Coronary artery (tissue), 2 donors: Measurements from ENCODE around the gene MAGEA4.
"Not testable (repeated sequence)": the region's sequence is repeated elsewhere in the genome, so short reads cannot be mapped to it uniquely, and the experiment has no call there.

Experiments
- DNase-seq: peaks from one replicate; pipeline ENCODE4 v3.0.0-alpha.2; 2017; ENCODE audit warnings: low spot score
- H3K27ac ChIP-seq, 2 donors: fragments of 200-600 bp; sonication (generic); one replicate each; pipeline ENCODE4 v1.5.1; 2016 to 2019
- H3K4me3 ChIP-seq: fragments of 200-600 bp; sonication (generic); 2 replicates; pipeline ENCODE4 v1.5.1; 2016; ENCODE audit warnings: mild to moderate bottlenecking, moderate library complexity
- TF ChIP-seq, protein P1 (sequence below): fragments of 200-600 bp; sonication (generic); IDR thresholded peaks from one replicate; pipeline ENCODE4 v1.5.1; 2019; ENCODE audit warnings: antibody characterized with exemption

The MAGEA4 gene

DNA sequence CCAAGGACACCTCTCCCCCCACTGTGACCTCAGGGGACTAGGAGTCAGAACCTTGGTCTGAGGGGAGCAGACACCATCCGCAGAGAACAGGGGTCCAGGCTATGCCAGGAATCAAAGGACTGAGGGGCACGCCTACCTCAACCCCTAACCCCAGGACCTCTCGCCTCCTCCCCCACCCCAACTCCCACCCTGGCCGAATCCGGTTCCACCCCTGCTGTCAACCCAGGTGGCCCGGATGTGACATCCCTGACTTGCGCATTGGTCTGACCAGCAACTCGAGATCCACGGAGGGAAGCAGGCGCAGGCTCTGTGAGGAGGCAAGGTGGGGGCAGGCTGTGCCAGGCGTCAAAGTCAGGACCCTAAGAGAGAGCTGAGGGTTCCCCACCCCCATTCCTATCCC, 468 bp upstream of the MAGEA4 start:
- DNase-seq: no peak
- no peak overlapping the region for H3K4me3 ChIP-seq
- H3K27ac ChIP-seq: no peak overlapping the region
- TF ChIP-seq, protein P1, sequence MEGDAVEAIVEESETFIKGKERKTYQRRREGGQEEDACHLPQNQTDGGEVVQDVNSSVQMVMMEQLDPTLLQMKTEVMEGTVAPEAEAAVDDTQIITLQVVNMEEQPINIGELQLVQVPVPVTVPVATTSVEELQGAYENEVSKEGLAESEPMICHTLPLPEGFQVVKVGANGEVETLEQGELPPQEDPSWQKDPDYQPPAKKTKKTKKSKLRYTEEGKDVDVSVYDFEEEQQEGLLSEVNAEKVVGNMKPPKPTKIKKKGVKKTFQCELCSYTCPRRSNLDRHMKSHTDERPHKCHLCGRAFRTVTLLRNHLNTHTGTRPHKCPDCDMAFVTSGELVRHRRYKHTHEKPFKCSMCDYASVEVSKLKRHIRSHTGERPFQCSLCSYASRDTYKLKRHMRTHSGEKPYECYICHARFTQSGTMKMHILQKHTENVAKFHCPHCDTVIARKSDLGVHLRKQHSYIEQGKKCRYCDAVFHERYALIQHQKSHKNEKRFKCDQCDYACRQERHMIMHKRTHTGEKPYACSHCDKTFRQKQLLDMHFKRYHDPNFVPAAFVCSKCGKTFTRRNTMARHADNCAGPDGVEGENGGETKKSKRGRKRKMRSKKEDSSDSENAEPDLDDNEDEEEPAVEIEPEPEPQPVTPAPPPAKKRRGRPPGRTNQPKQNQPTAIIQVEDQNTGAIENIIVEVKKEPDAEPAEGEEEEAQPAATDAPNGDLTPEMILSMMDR: no peak

DNA sequence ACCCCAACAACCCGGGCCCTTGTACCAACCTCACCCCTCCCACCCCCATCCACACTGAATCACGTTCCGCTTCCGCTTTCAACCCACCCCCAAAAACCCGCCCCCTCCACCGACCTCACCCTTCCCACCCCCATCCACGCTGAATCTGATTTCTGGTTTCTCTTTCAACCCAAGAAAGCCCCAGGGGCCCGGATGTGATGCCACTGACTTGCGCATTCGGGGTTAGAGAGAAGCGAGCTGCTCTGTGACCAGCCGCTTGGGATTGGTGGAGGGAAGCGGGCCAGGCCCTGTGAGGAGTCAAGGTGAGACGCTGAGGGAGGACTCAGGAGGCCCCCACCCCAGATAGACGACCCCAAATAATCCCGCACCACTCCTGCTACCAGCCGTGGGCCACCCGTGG, 6.0 kb downstream of the MAGEA4 start:
- H3K4me3 ChIP-seq, DNase-seq, H3K27ac ChIP-seq: not testable (repeated sequence)

DNA sequence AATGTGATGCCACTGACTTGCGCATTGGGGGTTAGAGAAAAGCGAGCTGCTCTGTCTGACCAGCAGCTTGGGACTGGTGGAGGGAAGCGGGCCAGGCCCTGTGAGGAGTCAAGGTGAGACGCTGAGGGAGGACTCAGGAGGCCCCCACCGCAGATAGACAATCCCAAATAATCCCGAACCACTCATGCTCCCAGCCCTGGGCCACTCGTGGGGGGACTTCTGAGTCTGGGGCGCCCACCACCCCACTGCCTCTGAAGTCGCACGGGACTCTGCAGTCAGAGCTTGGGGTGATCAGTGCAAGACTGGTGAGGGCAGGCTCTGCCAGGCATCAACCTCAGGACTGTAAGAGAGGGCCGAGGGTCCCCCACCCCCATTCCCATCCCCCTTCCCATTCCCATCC, 6.9 kb downstream of the MAGEA4 start:
- DNase-seq: no peak
- no peak overlapping the region for H3K4me3 ChIP-seq
- TF ChIP-seq, protein P1: no peak

DNA sequence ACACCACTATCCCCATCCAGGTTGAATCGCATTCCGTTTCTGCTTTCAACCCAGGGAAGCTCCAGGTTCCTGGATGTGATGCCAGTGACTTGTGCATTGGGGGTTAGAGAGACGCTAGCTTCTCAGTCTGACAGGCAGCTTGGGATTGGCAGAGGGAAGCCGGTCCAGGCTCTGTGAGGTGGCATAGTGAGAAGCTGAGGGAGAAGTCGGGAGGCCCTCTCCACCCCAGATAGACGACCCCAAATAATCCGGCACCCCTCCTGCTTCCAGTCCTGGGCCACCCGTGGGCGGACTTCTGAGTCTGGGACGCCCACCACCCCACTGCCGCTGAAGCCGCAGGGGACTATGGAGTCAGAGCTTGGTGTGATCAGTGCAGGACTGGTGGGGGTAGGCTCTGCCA, 7.4 kb downstream of the MAGEA4 start:
- no peak overlapping the region for H3K4me3 ChIP-seq
- no peak overlapping the region for H3K27ac ChIP-seq
- TF ChIP-seq, protein P1: no peak
- DNase-seq: no peak

More for the DNA sequence above, 6.9 kb downstream of the MAGEA4 start:
- H3K27ac ChIP-seq: no peak overlapping the region

DNA sequence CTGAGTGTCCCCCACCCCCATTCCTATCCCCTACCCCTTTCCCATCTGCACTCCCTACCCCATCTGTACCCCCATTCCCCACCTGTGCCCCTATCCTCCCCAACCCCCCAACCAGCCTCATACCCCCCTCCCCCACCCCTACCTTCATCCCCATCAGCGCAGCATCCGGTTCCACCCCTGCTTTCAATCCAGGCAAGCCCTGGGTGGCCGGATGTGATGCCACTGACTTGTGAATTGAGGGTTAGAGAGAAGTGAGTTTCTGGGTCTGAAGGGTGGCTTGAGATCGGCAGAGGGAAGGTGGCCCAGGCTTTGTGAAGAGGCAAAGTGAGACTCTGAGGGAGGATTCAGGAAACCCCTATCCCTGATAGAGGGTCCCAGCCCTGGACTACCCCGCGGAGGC, 7.8 kb downstream of the MAGEA4 start:
- TF ChIP-seq, protein P1: no peak
- Histone ChIP-seq H3K4me3 (no peak overlapping the region), H3K27ac (no peak overlapping the region)
- DNase-seq: no peak

DNA sequence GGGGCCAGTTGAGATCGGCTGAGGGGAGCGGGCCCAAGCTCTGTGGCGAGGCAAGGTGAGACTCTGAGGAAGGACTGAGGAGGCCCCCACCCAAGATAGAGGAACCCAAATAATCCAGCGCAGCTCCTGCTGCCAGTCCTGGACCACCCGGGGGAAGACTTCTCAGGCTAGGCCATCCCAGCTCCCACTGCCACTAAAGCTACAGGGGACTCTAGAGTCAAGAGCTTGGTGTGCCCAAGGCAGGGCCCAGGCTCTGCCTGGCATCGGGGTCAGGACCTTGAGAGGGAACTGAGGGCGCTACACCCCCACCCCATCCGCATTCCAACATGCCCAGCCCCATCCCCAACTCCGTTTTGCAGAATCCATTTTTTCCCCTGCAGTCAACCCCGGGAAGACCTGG, 8.6 kb downstream of the MAGEA4 start:
- no peak for DNase-seq
- Histone ChIP-seq H3K27ac (no peak overlapping the region), H3K4me3 (no peak overlapping the region)
- TF ChIP-seq, protein P1: no peak

DNA sequence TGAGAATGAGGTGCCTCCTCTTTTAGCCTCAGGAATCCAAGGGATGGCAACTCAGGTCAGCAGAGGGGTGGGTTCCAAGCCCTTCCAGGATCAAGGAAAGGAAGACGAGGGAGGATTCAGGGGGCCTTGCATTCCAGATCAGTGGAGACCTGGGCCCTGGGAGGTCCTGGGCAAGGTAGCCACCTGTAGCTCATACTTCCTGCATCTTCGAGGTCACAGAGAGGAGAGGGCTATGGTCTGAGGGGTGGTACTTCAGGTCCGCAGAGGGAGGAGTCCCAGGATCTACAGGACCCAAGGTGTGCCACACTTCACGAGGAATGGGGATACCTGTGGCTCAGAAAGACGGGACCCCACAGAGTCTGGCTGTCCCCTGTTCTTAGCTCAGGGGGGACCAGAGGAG, 9.2 kb downstream of the MAGEA4 start:
- TF ChIP-seq, protein P1: no peak
- Histone ChIP-seq H3K27ac (no peak overlapping the region), H3K4me3 (no peak overlapping the region)
- no peak for DNase-seq

DNA sequence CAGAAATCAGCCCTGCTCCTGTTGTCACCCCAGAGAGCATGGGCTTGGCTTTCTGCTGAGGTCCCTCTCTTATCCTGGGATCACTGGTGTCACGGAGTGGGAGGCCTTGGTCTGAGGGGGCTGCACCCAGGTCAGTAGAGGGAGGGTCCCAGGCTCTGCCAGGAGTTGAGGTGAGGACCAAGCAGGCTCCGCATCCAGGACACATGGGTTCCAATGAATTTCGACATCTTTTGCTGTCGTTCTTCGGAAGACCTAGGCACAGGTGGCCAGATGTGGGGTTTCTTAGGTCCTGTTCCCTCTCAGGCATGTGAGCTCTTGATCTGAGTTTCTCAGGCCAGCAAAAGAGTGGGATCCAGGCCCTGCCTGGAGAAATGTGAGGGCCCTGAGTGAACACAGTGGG, 10.0 kb downstream of the MAGEA4 start:
- Histone ChIP-seq H3K4me3 (no peak overlapping the region), H3K27ac (no peak overlapping the region)
- DNase-seq: no peak
- TF ChIP-seq, protein P1: no peak
